ENCODE results near the gene EHD4. TPM values are rescaled to one million over a fixed set of nuclear protein-coding genes. Genes with fewer than 3 reads are reported as not detected.

The EHD4 gene
- total RNA-seq, 1 donor from 2014 or later, result 24.6 TPM

GRCh38 chr15:41968701-41969100, 3.7 kb downstream of the EHD4 start:
- Histone ChIP-seq H3K36me3 (no peaks in the 10 kb centered on the region), H3K27me3 (no peaks in the 10 kb centered on the region), H3K9me3 (no peaks in the 10 kb centered on the region), H3K27ac (no peak overlapping the region), H3K4me3 (no peak overlapping the region), H3K4me1 (peaks cover 28% of the 10 kb centered on the region)
- TF ChIP-seq POLR2AphosphoS5 (IDR thresholded peaks at IDR 0.05; ENCODE audit: insufficient read depth in 1 of 2, low read depth in 1 of 2) (no peak), POLR2A (IDR thresholded peaks at IDR 0.05) (no peak), CTCF (IDR thresholded peaks at IDR 0.05) (no peak)
- no peak for DNase-seq (ENCODE audit: extremely low spot score in 2 of 2)
- intact Hi-C loops (cut with DNase I), result no loop called here

- DNase-seq (ENCODE audit: extremely low spot score in 2 of 2), result peak in 1 of 2 donors; percentile 65
- intact Hi-C loops (cut with DNase I), result no loop called here
- peak overlapping the region; percentile 4 for H3K27ac ChIP-seq
Observed at GRCh38 chr15:41967506-41968206, 4.7 kb downstream of the EHD4 start.

GRCh38 chr15:41966920-41967465, 5.4 kb downstream of the EHD4 start:
- H3K36me3 ChIP-seq, result no peaks in the 10 kb centered on the region
- peaks cover 23% of the 10 kb centered on the region for H3K4me1 ChIP-seq
- no peak overlapping the region for H3K27ac ChIP-seq
- TF ChIP-seq CTCF (IDR thresholded peaks at IDR 0.05) (no peak), POLR2AphosphoS5 (IDR thresholded peaks at IDR 0.05; ENCODE audit: insufficient read depth in 1 of 2, low read depth in 1 of 2) (no peak), POLR2A (IDR thresholded peaks at IDR 0.05) (no peak)
- H3K9me3 ChIP-seq, result no peaks in the 10 kb centered on the region
- no peak overlapping the region for H3K4me3 ChIP-seq
- no peaks in the 10 kb centered on the region for H3K27me3 ChIP-seq
- peak; percentile 77 for DNase-seq (ENCODE audit: extremely low spot score in 2 of 2)
- intact Hi-C loops (cut with DNase I), result no loop called here

More at GRCh38 chr15:41967506-41968206, 4.7 kb downstream of the EHD4 start:
- Histone ChIP-seq H3K36me3 (no peaks in the 10 kb centered on the region), H3K27me3 (no peaks in the 10 kb centered on the region), H3K4me1 (peaks cover 23% of the 10 kb centered on the region), H3K9me3 (no peaks in the 10 kb centered on the region), H3K4me3 (no peak overlapping the region)
- no peak for TF ChIP-seq POLR2AphosphoS5 (IDR thresholded peaks at IDR 0.05; ENCODE audit: insufficient read depth in 1 of 2, low read depth in 1 of 2)
- no peak for TF ChIP-seq POLR2A (IDR thresholded peaks at IDR 0.05)

- intact Hi-C loops (cut with DNase I), result no loop called here
- no peaks in the 10 kb centered on the region for H3K36me3 ChIP-seq
- no peaks in the 10 kb centered on the region for H3K27me3 ChIP-seq
- H3K27ac ChIP-seq, result no peak overlapping the region
- no peak for TF ChIP-seq CTCF (IDR thresholded peaks at IDR 0.05)
- no peak for TF ChIP-seq POLR2AphosphoS5 (IDR thresholded peaks at IDR 0.05; ENCODE audit: insufficient read depth in 1 of 2, low read depth in 1 of 2)
- no peak for TF ChIP-seq POLR2A (IDR thresholded peaks at IDR 0.05)
- DNase-seq (ENCODE audit: extremely low spot score in 2 of 2), result peak in 1 of 2 donors; percentile 79
- no peak overlapping the region for H3K4me3 ChIP-seq
- no peaks in the 10 kb centered on the region for H3K9me3 ChIP-seq
- peaks cover 23% of the 10 kb centered on the region for H3K4me1 ChIP-seq
Observed at GRCh38 chr15:41966414-41966812, 5.9 kb downstream of the EHD4 start.

- no peak overlapping the region for H3K27ac ChIP-seq
- peak; percentile 58 to 67 for DNase-seq (ENCODE audit: extremely low spot score in 2 of 2)
- no peaks in the 10 kb centered on the region for H3K36me3 ChIP-seq
Observed at GRCh38 chr15:41965441-41966413, 6.6 kb downstream of the EHD4 start.

More at GRCh38 chr15:41965441-41966413, 6.6 kb downstream of the EHD4 start:
- intact Hi-C loops (cut with DNase I), result no loop called here
- Histone ChIP-seq H3K4me1 (peaks cover 18% of the 10 kb centered on the region), H3K4me3 (no peak overlapping the region), H3K9me3 (no peaks in the 10 kb centered on the region), H3K27me3 (no peaks in the 10 kb centered on the region)
- TF ChIP-seq CTCF (IDR thresholded peaks at IDR 0.05) (no peak), POLR2A (IDR thresholded peaks at IDR 0.05) (no peak), POLR2AphosphoS5 (IDR thresholded peaks at IDR 0.05; ENCODE audit: insufficient read depth in 1 of 2, low read depth in 1 of 2) (no peak)

Measured in vagina (tissue), 2 donors.